Measurements from ENCODE around the gene SPTBN4.

- TF ChIP-seq CTCF (conservative IDR thresholded peaks at IDR 0.05 in 1 of 2, IDR thresholded peaks at IDR 0.05 in 1 of 2; ENCODE audit: low read depth in 1 of 2, low read length in 2 of 2) (no peak), EZH2 (IDR thresholded peaks at IDR 0.05; ENCODE audit: low read length, missing control alignments) (no peak)
These were observed 138.6 kb downstream of the SPTBN4 start for GRCh38 chr19:40605216-40605971.

All from fibroblast of lung (primary cell).